Measurements from ENCODE around the gene PLK2.

PLK2 gene

DNA sequence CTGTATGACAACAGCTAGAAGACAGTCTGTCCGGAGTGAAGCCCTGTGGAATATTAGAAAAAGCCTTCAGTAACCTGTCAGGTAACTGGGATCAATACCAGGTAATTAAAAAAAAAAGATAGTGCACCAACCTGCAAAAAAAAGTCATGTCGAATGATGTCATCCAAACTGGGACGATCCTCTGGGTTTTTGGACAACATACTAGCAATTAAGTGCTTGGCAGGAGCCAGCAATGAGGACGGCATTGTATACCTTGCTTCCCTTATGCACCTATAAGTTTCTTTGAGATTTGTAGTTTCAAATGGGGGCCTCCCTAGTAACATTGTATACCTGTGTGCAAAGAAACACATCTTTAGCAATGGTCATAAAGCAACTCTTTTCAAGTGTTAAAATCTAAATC lies 2.8 kb downstream of the PLK2 start:
- DNase-seq (ENCODE audit: low read depth): peak; percentile 45
- H3K4me3 ChIP-seq (ENCODE audit: low read length): peak overlapping the region; percentile 84
- TF ChIP-seq, protein P1, sequence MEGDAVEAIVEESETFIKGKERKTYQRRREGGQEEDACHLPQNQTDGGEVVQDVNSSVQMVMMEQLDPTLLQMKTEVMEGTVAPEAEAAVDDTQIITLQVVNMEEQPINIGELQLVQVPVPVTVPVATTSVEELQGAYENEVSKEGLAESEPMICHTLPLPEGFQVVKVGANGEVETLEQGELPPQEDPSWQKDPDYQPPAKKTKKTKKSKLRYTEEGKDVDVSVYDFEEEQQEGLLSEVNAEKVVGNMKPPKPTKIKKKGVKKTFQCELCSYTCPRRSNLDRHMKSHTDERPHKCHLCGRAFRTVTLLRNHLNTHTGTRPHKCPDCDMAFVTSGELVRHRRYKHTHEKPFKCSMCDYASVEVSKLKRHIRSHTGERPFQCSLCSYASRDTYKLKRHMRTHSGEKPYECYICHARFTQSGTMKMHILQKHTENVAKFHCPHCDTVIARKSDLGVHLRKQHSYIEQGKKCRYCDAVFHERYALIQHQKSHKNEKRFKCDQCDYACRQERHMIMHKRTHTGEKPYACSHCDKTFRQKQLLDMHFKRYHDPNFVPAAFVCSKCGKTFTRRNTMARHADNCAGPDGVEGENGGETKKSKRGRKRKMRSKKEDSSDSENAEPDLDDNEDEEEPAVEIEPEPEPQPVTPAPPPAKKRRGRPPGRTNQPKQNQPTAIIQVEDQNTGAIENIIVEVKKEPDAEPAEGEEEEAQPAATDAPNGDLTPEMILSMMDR (IDR thresholded peaks at IDR 0.05; ENCODE audit: insufficient read depth, low read depth, low read length, missing control alignments): no peak

DNA sequence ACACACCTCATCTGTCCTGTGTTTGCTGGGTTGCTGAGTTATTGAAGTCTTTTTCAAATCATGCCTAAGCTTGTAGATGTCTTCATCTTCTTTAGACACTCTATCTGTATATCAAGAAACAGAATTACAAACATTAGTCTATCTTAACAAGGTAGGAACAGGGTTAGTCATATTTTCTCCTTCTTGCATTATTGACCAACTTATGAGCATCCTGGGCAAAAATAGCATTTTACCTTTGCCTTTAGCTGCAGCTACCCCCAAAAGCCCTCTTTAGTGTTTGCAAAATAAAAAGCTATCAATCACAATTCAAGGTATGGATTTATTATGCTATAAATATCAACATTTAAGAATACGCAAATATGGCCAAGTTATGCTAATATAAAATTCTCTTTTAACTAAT lies 3.4 kb downstream of the PLK2 start:
- peak overlapping the region; percentile 84 for H3K4me3 ChIP-seq (ENCODE audit: low read length)
- TF ChIP-seq, protein P1 (IDR thresholded peaks at IDR 0.05; ENCODE audit: insufficient read depth, low read depth, low read length, missing control alignments): no peak
- peak; percentile 31 for DNase-seq (ENCODE audit: low read depth)

GRCh38 chr5:58456026-58456425 lies 3.9 kb downstream of the PLK2 start:
- DNase-seq (ENCODE audit: low read depth): no peak
- H3K4me3 ChIP-seq (ENCODE audit: low read length): peak overlapping the region; percentile 84
- TF ChIP-seq, protein P1 (IDR thresholded peaks at IDR 0.05; ENCODE audit: insufficient read depth, low read depth, low read length, missing control alignments): no peak

- TF ChIP-seq, protein P1 (IDR thresholded peaks at IDR 0.05; ENCODE audit: insufficient read depth, low read depth, low read length, missing control alignments): no peak
- DNase-seq (ENCODE audit: low read depth): no peak
- H3K4me3 ChIP-seq (ENCODE audit: low read length): peak overlapping the region; percentile 16
These were observed 4.4 kb downstream of the PLK2 start for GRCh38 chr5:58455480-58455879.

GRCh38 chr5:58455066-58455465 lies 4.8 kb downstream of the PLK2 start:
- H3K4me3 ChIP-seq (ENCODE audit: low read length): no peak overlapping the region
- TF ChIP-seq, protein P1 (IDR thresholded peaks at IDR 0.05; ENCODE audit: insufficient read depth, low read depth, low read length, missing control alignments): no peak
- peak; percentile 34 for DNase-seq (ENCODE audit: low read depth)

- peak; percentile 24 for DNase-seq (ENCODE audit: low read depth)
- TF ChIP-seq, protein P1 (IDR thresholded peaks at IDR 0.05; ENCODE audit: insufficient read depth, low read depth, low read length, missing control alignments): no peak
- no peak overlapping the region for H3K4me3 ChIP-seq (ENCODE audit: low read length)
These were observed 5.9 kb downstream of the PLK2 start for GRCh38 chr5:58454025-58454424.

- peak; percentile 77 for DNase-seq (ENCODE audit: low read depth)
- TF ChIP-seq, protein P1 (IDR thresholded peaks at IDR 0.05; ENCODE audit: insufficient read depth, low read depth, low read length, missing control alignments): no peak
- no peak overlapping the region for H3K4me3 ChIP-seq (ENCODE audit: low read length)
These were observed 6.6 kb downstream of the PLK2 start for GRCh38 chr5:58453306-58453705.
